Measurements from ENCODE around the gene FSTL5. TPM values are rescaled to one million over a fixed set of nuclear protein-coding genes. Genes with fewer than 3 reads are reported as not detected.

FSTL5 gene
- total and polyA plus RNA-seq, 5 donors from 2014 or later, result not detected

GRCh38 chr4:161342881-161343568 is 820.8 kb downstream of the FSTL5 start:
- Histone ChIP-seq H3K4me1 (ENCODE audit: control insufficient read depth, insufficient read depth, low read length, poor library complexity, severe bottlenecking) (no peaks in the 10 kb centered on the region), H3K27me3 (ENCODE audit: control insufficient read depth, insufficient read depth, low read length) (no peaks in the 10 kb centered on the region), H3K27ac (ENCODE audit: insufficient read depth, low read length, poor library complexity, severe bottlenecking) (no peak overlapping the region), H3K9me3 (ENCODE audit: control insufficient read depth in 2 of 2, low read length in 2 of 2) (no peaks in the 10 kb centered on the region), H3K36me3 (ENCODE audit: control insufficient read depth, insufficient read depth, low read length) (no peaks in the 10 kb centered on the region), H3K4me3 (ENCODE audit: low read depth, low read length) (no peak overlapping the region)
- Mint-ChIP-seq H3K27me3 (no peaks in the 10 kb centered on the region), H3K4me1 (no peaks in the 10 kb centered on the region), H3K27ac (no peak overlapping the region), H3K4me3 (no peak overlapping the region), H3K9me3 (peaks cover 0 to 25% (median 3%) of the 10 kb centered on the region in 7 donors), H3K36me3 (no peaks in the 10 kb centered on the region)
- no peak for ATAC-seq (ENCODE audit: low read depth in 2 of 2)
- no peak for DNase-seq

- no peak for ATAC-seq (ENCODE audit: low read depth in 2 of 2)
These were observed 827.2 kb downstream of the FSTL5 start for GRCh38 chr4:161336621-161337020.

GRCh38 chr4:161336016-161336530 is 827.7 kb downstream of the FSTL5 start:
- no peaks in the 10 kb centered on the region for H3K27me3 ChIP-seq (ENCODE audit: control insufficient read depth, insufficient read depth, low read length)
- no peak for DNase-seq
- Mint-ChIP-seq H3K27me3 (no peaks in the 10 kb centered on the region), H3K36me3 (no peaks in the 10 kb centered on the region), H3K9me3 (peaks cover 0 to 14% (median 3%) of the 10 kb centered on the region in 7 donors), H3K4me1 (no peaks in the 10 kb centered on the region), H3K27ac (no peak overlapping the region), H3K4me3 (no peak overlapping the region)
- no peaks in the 10 kb centered on the region for H3K4me1 ChIP-seq (ENCODE audit: control insufficient read depth, insufficient read depth, low read length, poor library complexity, severe bottlenecking)
- no peak for ATAC-seq (ENCODE audit: low read depth in 2 of 2)
- H3K4me3 ChIP-seq (ENCODE audit: low read depth, low read length), result no peak overlapping the region
- no peaks in the 10 kb centered on the region for H3K9me3 ChIP-seq (ENCODE audit: control insufficient read depth in 2 of 2, low read length in 2 of 2)
- no peak overlapping the region for H3K27ac ChIP-seq (ENCODE audit: insufficient read depth, low read length, poor library complexity, severe bottlenecking)
- H3K36me3 ChIP-seq (ENCODE audit: control insufficient read depth, insufficient read depth, low read length), result no peaks in the 10 kb centered on the region

More at GRCh38 chr4:161336621-161337020, 827.2 kb downstream of the FSTL5 start:
- H3K4me1 Mint-ChIP-seq, result no peaks in the 10 kb centered on the region
- no peak overlapping the region for H3K4me3 Mint-ChIP-seq
- H3K27ac Mint-ChIP-seq, result no peak overlapping the region
- Histone ChIP-seq H3K4me3 (ENCODE audit: low read depth, low read length) (no peak overlapping the region), H3K27ac (ENCODE audit: insufficient read depth, low read length, poor library complexity, severe bottlenecking) (no peak overlapping the region), H3K36me3 (ENCODE audit: control insufficient read depth, insufficient read depth, low read length) (no peaks in the 10 kb centered on the region), H3K27me3 (ENCODE audit: control insufficient read depth, insufficient read depth, low read length) (no peaks in the 10 kb centered on the region), H3K9me3 (ENCODE audit: control insufficient read depth in 2 of 2, low read length in 2 of 2) (no peaks in the 10 kb centered on the region), H3K4me1 (ENCODE audit: control insufficient read depth, insufficient read depth, low read length, poor library complexity, severe bottlenecking) (no peaks in the 10 kb centered on the region)
- no peaks in the 10 kb centered on the region for H3K27me3 Mint-ChIP-seq
- no peaks in the 10 kb centered on the region for H3K36me3 Mint-ChIP-seq
- H3K9me3 Mint-ChIP-seq, result peaks cover 0 to 12% (median 2%) of the 10 kb centered on the region in 7 donors
- no peak for DNase-seq
